ENCODE results near the gene ZNF408.

DNA sequence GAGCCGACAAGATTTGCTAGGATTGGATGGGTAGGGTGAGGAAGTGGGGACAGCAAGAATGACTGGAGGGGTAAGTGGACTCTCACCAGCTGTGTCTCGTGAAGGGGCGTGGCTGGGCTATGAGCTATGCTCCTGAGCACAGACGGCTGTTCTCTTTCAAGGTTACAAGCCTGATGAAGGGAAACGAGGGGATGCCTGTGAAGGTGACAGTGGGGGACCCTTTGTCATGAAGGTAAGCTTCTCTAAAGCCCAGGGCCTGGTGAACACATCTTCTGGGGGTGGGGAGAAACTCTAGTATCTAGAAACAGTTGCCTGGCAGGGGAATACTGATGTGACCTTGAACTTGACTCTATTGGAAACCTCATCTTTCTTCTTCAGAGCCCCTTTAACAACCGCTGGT, 38.1 kb downstream of the ZNF408 start:
- TF ChIP-seq, protein P1, sequence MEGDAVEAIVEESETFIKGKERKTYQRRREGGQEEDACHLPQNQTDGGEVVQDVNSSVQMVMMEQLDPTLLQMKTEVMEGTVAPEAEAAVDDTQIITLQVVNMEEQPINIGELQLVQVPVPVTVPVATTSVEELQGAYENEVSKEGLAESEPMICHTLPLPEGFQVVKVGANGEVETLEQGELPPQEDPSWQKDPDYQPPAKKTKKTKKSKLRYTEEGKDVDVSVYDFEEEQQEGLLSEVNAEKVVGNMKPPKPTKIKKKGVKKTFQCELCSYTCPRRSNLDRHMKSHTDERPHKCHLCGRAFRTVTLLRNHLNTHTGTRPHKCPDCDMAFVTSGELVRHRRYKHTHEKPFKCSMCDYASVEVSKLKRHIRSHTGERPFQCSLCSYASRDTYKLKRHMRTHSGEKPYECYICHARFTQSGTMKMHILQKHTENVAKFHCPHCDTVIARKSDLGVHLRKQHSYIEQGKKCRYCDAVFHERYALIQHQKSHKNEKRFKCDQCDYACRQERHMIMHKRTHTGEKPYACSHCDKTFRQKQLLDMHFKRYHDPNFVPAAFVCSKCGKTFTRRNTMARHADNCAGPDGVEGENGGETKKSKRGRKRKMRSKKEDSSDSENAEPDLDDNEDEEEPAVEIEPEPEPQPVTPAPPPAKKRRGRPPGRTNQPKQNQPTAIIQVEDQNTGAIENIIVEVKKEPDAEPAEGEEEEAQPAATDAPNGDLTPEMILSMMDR (conservative IDR thresholded peaks at IDR 0.05; ENCODE audit: low read length): no peak
- no peak for TF ChIP-seq EZH2phosphoT487 (IDR thresholded peaks at IDR 0.05; ENCODE audit: borderline replicate concordance, low read depth, low read length)

All from OCI-LY7 (cell line).